Head of caudate nucleus (tissue), 42 donors: Measurements from ENCODE around the gene ATE1.
"Not testable (repeated sequence)": the region's sequence is repeated elsewhere in the genome, so short reads cannot be mapped to it uniquely, and the experiment has no call there.

Experiments used
- DNase-seq, 42 donors: peaks; one replicate each; pipeline versions ENCODE4 v3.0.0 to v3.0.0-alpha.2; 2020 to 2021; ENCODE audit warnings: mixed read lengths in 7 of 42
- intact Hi-C: fragments of 100-400 bp; cut with DNase I; formaldehyde crosslinking; loops from one replicate; pipeline ENCODE4 v1.15.0; 2022

The ATE1 gene

DNA sequence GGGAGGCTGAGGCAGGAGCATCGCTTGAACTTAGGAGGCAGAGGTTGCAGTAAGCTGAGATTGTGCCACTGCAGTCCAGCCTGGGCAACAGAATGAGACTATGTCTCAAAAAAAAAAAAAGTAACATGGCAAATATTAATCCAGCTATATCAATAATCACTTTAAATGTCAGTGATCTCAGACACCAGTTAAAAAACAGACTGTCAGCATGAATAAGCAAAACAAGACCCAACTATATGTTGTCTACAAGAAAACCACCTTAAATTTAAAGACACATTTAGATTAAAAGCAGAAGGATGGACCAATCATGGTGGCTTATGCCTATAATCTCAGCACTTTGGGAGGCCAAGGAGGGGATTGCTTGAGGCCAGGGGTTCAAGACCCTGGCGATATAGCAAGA is 8.5 kb upstream of the ATE1 start:
- intact Hi-C loops: no loop called here
- no peak for DNase-seq

DNA sequence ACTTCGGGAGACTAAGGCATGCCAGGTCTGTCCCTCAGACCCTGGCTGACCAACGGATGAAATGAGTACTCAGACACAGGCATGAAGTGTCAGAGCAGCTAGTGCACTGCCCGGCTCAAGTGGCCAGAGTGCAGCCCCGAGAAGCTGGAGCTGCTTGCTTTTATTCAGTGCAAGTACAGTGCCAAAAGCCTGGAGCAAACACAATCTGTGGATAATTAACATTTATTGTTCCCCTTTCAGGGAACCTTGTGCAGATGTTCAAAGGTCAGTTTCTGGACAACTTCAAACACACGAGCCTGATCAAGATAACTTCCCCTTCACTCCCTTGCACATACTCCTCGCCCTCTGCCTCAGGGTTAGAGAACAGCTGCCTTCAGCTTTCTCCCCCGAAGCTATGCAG is 7.9 kb upstream of the ATE1 start:
- intact Hi-C loops: no loop called here
- DNase-seq: peak in 2 of 42 donors; percentile 30 to 39

DNA sequence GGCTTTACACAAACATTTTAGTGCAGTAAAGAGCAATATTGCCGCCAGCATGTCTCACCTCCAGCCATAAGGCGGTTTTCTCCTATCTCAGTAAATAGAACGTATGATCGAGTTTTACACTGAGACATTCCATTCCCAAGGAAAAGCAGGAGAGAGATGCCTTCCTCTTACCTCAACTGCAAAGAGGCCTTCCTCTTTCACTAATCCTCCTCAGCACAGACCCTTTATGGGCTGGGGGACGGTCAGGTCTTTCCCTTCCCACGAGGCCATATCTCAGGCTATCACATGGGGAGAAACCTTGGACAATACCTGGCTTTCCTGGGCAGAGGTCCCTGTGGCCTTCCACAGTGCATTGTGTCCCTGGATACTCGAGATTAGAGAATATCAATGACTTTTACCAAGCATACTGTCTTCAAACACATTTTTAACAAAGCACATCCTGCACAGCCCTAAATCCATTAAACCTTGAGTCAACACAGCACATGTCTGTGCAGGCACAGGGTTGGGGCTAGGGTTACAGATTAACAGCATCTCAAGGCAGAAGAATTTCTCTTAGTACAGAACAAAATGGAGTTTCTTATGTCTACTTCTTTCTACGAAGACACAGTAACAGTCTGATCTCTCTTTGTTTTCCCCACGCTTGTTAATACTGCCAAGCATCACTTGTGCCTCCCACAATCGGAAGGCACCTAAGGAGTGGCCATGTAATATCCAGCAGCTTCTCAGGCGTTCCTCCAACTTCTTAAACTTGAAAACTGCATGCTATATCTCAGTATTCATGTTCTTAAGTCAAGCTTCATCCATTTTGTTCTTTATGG is 2.6 kb upstream of the ATE1 start:
- intact Hi-C loops: not testable (repeated sequence)
- DNase-seq: peak in 1 of 42 donors; percentile 9

DNA sequence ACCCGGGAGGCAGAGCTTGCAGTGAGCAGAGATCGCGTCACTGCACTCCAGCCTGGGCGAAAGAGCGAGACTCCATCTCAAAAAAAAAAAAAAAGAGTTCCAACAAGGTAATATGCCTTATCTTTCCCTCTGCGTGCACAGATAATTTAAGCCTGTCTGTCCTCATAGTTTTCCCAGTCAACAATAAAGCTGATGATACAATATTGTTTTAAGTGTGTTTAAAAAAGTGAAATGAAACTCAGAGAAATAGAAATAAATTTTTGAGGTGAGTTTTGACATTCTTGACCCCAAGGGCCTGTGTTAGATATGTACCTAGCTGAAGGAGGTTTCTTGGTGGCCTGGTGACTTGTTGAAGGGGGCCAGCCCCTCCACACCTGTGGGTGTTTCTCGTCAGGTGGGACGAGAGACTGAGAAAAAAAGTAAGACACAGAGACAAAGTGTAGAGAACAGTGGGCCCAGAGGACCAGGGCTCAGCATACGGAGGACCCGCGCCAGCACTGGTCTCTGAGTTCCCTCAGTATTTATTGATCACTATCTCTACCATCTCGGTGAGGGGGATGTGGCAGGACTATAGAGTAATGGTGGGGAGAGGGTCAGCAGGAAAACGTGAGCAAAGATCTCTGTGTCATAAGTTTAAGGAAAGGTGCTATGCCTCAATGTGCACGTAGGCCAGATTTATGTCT is 1.9 kb upstream of the ATE1 start:
- peak in 3 of 42 donors; percentile 9 to 34 (median 32) for DNase-seq
- intact Hi-C loops: loop anchor here (2.0 kb wide), 1 partner anchor 45 kb away; the partner anchor contains the start of gene NSMCE4A

DNA sequence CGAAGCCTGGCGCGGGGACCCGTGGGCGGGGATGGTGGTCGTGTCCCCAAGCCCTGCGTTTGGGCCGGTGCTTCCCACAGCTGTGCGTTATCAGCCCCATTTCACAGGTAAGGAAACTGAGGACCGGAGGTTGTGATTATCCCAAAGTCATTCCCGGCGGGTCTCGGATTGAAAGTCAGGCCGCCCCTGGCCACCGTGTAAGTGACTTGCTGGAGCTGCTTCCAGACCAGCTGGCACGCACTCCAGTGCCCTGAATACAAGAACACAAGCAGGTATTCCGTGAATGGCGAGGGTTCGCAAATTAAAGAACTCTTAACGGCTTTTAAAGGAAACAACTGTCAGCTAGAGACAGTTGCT is 675 bp upstream of the ATE1 start:
- intact Hi-C loops: loop anchor here (2.0 kb wide), 1 partner anchor 46 kb away; the partner anchor contains the start of gene NSMCE4A
- DNase-seq: peak in 4 of 42 donors; percentile 12 to 30 (median 24)

DNA sequence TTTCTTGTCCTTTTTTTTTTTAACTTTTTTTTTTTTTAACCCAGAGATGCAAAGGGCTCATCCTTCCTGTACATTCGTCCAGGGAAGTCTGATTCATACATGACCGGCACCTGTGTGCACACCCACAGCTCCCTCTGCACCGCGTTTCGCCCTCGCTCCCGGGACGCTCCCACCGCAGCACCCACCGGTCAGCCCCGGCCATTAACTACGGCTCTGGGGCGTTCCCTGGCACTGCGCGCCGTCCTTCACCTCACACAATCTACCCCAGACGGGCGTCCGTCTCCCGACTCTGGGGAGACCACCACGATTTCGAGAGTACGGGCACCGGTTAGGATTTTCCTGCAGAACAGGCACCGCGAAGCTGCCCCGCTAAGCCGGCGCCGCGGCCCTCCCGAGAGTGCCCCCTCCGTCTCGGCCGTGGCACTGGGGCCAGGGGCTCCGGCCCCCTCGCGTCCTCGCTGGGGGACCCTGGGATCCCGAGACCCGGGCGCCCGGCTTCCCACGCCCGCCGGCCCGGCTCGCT is 452 bp downstream of the ATE1 start:
- peak in 40 of 42 donors; percentile 20 to 77 (median 56) for DNase-seq
- intact Hi-C loops: no loop called here

DNA sequence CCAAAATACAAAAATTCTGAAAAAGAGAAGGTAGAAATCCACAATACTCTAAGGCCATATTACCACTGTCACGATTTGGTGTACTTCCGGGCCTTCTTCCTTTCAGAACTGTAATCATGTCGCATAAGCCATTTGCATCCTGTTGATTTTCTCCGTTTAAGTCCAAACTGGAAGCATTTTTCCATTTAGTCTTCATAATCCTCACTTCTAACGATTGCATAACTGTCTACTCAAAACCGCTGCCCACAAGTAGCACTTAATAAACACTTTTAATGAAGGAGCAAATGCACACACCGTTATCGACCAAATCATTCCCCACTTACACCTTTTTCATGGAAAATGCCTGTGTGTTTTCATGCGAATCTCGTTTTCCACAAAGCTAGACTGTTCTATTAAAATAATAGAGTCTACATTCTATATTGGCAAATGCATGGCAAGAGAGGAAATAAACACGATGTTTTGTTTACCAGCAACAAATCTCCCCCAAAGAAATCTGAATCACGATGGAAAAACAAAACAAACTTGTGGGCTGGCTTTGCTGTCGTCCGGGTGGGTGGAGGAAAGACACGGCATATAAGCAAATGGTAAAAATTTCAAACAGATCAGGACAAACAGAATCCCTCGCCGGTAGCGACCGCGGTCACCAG is 1.0 kb downstream of the ATE1 start:
- intact Hi-C loops: no loop called here
- DNase-seq: peak in 3 of 42 donors; percentile 16 to 37 (median 26)

DNA sequence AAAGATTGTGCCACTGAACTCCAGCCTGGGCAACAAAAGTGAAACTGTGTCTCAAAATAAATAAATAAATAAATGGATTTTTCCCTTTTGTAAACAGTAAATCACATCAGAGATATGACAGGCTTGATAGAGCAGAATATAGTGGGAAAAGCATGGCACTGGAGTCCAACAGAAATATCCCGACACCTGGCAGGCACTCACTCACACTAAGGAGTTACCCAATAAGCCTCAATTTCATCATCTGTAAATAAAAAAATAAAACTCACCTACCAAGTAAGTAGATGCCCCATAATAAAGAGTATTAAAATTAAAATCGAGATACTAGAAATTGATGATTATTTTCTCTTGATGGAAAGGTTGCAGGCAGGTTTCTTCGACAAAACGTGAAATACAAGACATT is 1.7 kb downstream of the ATE1 start:
- DNase-seq: peak in 1 of 42 donors; percentile 23
- intact Hi-C loops: no loop called here

DNA sequence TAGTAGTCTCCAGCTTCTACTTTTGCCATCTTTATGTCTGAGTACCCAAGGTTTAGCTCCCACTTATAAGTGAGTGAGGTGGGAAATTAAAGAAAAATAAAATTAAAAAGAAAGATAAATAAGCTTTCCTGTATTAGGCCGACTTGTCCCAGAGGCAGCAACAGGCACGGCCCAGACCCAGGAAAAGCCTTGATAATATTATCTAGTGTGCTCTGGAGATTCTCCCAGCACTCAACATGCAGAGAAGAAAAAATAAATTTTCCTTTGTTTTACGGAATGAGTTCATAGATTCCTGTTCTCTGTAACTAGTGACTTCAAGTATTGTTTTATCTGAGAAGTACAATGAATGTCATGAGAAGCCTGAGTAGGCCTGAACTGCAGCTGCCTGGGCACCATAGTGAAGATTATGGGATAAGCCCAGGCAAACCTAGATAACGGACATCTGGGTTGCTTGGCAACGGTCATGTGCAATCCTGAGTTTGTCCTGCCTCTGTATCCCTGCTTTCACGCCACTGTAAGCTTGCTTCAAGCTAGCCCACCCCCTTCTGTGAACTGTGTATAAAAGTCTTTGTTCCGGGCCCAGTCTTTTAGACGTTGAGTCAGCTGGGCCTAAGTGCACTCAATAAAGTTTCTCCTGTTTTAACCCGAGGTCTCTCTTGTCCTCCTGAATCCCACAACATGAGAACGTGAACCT is 6.4 kb downstream of the ATE1 start:
- intact Hi-C loops: no loop called here
- peak in 30 of 42 donors; percentile 12 to 75 (median 30) for DNase-seq

DNA sequence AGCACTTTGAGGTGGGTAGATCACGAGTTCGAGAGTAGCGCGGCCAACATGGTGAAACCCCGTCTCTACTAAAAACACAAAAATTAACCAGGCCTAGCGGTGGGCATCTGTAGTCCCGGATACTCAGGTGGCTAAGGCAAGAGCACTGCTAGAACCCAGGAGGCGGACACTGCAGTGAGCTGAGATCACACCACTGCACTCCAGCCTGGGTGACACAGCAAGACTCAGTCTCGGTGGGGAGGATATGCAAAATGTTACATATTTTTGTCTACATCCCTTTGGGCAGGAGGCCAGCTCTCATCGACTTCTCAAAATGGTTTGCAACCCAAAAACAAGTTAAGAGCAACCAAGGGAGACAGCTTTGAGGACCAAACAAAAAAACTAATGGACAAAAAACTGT is 8.2 kb downstream of the ATE1 start:
- intact Hi-C loops: no loop called here
- peak in 2 of 42 donors; percentile 28 to 36 for DNase-seq

DNA sequence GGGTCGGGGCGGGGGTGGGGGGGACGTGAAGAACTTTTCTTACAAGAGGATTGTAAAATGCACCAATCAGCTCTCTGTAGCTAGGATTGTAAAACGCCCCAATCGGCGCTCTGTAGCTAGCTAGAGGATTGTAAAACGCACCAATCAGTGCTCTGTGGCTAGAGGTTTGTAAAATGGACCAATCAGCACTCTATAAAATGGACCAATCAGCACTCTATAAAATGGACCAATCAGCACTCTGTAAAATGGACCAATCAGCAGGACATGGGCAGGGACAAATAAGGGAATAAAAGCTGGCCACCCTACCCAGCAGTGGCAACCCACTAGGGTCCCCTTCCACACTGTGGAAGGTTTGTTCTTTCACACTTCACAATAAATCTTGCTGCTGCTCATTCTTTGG is 9.0 kb downstream of the ATE1 start:
- DNase-seq, intact Hi-C loops: not testable (repeated sequence)

DNA sequence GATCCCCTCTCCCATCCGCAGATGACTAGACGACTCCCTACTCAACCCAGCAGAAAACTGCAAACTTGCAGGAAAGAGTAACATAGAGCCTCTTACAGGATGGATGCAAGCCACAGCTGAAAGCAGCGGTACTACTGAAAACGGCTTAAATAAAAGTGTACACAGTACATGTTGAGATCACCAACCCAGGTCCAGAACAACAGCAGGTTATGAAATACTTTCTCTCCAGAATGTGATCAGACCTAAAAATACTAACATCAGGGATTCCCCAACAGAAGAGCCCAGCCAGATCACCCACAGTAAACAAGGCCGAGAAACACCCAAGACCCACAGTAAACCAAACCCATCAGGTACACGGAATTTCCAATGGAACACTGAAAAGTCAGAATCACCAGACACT is 13.2 kb downstream of the ATE1 start:
- DNase-seq: peak in 2 of 42 donors; percentile 16 to 40
- intact Hi-C loops: no loop called here

DNA sequence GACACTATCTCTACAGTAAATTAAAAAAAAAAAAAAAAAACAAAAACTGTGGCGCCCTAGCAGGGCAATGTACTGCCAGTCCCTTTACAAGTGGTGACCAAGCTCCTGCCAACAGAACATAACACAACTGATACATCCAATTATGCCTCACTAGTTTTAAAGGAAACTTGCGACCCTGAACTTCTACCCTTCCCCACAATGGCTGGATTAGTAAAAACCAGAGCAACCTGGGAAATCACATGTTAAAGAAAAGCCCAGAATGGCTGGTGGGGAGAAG is 16.5 kb downstream of the ATE1 start:
- intact Hi-C loops: no loop called here
- no peak for DNase-seq

DNA sequence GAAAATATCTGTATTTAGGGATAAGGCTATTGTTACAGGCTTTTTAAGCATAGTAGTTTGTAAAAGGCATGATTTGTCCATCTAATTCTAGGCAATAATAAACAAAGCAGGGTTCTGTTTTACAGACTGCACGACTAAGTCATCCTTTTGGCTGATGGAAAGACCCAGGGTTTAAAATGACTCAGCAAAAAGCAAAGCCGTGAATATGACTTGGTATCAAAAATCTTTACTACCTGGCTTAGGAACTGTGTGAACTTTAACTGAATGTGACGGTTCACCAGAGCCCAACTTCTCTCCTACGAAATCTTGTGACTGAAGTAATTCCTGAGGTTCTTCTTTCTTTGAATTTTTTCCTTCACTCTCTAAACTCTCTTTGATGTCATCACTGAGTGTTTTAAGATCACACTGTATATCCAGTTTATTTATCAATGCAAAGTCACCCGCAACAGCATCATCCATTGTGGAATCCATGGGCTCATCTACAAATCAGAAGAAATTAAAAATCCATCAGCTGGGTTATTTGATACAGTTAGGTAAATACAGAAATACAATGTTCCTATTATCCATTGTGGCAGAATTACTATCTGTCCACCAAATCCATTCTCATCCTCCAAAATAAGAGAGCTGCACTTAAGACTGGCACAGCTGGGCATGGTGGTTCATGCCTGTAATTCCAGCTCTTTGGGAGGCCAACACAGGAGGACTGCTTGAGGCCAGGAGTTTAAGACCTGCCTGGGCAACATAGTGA is 17.0 kb downstream of the ATE1 start:
- intact Hi-C loops: no loop called here
- DNase-seq: peak in 9 of 42 donors; percentile 20 to 71 (median 30)

DNA sequence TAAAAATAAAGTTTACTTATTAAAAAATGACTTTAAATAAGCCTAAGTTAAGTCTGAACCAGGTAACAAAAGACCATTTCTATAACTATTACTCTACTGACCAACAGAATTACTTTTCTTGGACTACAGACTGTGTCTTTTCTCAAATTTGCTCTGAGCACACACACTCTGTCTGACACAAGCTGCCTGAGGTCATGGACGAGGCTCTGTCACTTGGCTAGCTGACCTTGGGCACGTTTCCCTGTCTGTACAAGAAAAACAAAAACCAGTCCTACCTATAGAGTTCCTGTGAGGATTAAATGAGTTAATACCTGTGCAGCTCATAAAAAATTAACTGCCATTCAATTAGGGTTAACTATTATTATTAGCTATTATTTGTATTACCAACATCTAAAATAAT is 22.9 kb downstream of the ATE1 start:
- peak in 1 of 42 donors; percentile 20 for DNase-seq
- intact Hi-C loops: loop anchor here (5.0 kb wide), 1 partner anchor 963 kb away; no protein-coding TSS in a partner anchor

DNA sequence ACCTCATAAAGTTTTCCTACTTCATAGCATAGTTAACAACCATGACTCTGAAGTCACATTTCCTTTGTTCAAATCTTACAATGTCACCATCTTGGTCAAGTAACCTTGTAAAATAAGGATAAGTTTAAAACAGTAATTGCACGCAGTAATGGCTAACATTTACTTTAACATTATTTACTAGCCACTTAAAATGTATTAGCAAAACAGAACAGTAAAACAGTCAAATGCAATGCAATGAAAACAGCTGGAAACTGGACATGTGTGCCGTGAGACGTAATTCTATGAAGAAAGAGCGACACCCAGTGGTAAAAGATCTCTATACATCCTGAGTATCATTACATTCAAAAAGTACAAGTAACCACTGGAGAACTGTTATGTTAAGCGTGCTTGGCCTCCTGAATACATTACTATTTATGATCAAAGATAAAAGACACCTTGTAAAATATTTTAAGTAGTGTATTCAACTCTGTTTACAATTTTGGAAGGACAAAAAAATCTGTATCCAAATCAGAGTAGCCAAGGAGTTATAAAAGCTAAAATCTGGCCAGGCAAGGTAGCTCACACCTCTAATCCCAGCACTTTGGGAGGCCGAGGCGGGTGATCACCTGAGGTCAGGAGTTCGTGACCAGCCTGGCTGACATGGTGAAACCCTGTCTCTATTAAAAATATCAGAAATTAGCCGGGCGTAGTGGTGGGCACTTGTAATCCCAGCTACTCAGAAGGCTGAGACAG is 27.2 kb downstream of the ATE1 start:
- DNase-seq: peak in 7 of 42 donors; percentile 28 to 69 (median 41)
- intact Hi-C loops: loop anchor here (5.0 kb wide), 1 partner anchor 958 kb away; no protein-coding TSS in a partner anchor

DNA sequence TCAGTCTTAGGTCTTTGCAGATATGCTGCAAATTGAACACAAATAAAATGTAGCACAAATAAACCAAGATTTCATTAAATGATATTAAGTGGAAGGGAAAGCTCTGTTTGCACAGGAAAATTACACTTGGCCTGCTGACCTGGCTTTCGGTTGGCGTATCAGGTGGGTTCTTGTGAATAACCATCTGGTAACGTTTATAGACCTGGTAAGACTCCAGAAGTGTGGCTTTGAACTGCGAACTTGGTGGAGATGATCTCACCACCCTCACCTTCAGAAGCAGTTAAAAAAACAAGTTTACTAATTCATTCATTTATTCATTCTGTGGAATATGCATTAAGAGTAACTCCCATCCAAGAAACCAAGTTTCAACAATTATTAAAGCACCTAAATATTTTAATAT is 28.1 kb downstream of the ATE1 start:
- intact Hi-C loops: loop anchor here (5.0 kb wide), 1 partner anchor 957 kb away; no protein-coding TSS in a partner anchor
- no peak for DNase-seq

DNA sequence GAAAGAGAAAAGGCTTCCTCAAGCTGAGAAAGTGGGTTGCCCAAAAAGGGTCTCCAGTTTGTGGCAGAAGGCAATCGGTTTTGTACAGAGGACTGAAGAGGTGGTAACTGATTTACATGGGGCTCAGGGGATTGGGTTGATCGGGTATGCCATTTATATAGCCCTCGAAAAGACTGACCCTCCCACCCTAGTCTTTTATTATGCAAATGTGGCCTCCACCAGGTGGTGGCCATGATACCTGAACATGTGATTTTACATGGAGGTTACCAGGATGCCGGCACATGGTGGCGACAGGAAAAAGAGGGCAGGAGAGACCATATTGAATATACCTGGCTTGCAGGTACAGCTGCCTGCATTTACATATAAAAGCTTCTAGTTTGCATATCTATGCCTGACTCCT is 36.7 kb downstream of the ATE1 start:
- intact Hi-C loops: no loop called here
- DNase-seq: no peak
